Measurements from ENCODE around the gene WDR64.

DNA sequence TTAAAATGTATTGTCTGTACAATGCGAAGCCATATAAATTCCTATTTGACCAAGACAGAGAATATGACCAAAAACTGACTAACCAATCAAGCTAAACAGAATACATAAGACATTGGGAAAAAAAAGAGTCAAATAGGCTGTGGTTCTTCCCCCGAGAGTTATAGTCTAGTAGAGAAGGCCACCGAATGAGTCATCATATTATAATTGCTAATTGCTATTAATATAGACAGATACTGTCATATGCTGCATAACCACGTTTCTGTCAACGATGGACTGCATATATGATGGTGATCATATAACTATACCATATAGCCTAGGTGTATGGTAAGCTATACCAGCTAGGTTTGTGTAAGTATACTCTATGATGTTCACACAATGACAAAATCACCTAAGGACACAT lies 82.5 kb downstream of the WDR64 start:
- TF ChIP-seq, protein P1, sequence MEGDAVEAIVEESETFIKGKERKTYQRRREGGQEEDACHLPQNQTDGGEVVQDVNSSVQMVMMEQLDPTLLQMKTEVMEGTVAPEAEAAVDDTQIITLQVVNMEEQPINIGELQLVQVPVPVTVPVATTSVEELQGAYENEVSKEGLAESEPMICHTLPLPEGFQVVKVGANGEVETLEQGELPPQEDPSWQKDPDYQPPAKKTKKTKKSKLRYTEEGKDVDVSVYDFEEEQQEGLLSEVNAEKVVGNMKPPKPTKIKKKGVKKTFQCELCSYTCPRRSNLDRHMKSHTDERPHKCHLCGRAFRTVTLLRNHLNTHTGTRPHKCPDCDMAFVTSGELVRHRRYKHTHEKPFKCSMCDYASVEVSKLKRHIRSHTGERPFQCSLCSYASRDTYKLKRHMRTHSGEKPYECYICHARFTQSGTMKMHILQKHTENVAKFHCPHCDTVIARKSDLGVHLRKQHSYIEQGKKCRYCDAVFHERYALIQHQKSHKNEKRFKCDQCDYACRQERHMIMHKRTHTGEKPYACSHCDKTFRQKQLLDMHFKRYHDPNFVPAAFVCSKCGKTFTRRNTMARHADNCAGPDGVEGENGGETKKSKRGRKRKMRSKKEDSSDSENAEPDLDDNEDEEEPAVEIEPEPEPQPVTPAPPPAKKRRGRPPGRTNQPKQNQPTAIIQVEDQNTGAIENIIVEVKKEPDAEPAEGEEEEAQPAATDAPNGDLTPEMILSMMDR (conservative IDR thresholded peaks at IDR 0.05): no peak
- no peak for TF ChIP-seq EZH2 (IDR thresholded peaks at IDR 0.05; ENCODE audit: low read depth)
